Duodenal mucosa (tissue), 2 donors: ENCODE data around the gene ZGPAT.
A peak's percentile ranks its signal among the peaks of the same experiment; 100 is the strongest.

Experiments used
- H3K27ac ChIP-seq: one replicate; pipeline ENCODE4 v1.7.0; 2013; ENCODE audit warnings: low read depth, low read length
- H3K27me3 ChIP-seq, 2 donors: one replicate each; pipeline ENCODE4 v1.7.0; 2013; ENCODE audit warnings: low read length in 2 of 2, control low read depth in 1 of 2; ENCODE audit not compliant: insufficient read depth in 2 of 2, control insufficient read depth in 1 of 2
- H3K36me3 ChIP-seq, 2 donors: one replicate each; pipeline ENCODE4 v1.7.0; 2013; ENCODE audit warnings: low read length in 2 of 2, control low read depth in 1 of 2; ENCODE audit not compliant: insufficient read depth in 2 of 2, control insufficient read depth in 1 of 2
- H3K4me1 ChIP-seq, 2 donors: one replicate each; pipeline ENCODE4 v1.7.0; 2013; ENCODE audit warnings: low read length in 2 of 2, control low read depth in 1 of 2; ENCODE audit not compliant: insufficient read depth in 2 of 2, control insufficient read depth in 1 of 2
- H3K4me3 ChIP-seq, 2 donors: one replicate each; pipeline ENCODE4 v1.7.0; 2013; ENCODE audit warnings: low read length in 2 of 2, low read depth in 1 of 2
- H3K9ac ChIP-seq, 2 donors: one replicate each; pipeline ENCODE4 v1.7.0; 2013; ENCODE audit warnings: low read length in 2 of 2, low read depth in 1 of 2
- H3K9me3 ChIP-seq, 2 donors: one replicate each; pipeline ENCODE4 v1.7.0; 2013; ENCODE audit warnings: low read length in 2 of 2, control low read depth in 1 of 2; ENCODE audit not compliant: control insufficient read depth in 1 of 2

Gene ZGPAT

DNA sequence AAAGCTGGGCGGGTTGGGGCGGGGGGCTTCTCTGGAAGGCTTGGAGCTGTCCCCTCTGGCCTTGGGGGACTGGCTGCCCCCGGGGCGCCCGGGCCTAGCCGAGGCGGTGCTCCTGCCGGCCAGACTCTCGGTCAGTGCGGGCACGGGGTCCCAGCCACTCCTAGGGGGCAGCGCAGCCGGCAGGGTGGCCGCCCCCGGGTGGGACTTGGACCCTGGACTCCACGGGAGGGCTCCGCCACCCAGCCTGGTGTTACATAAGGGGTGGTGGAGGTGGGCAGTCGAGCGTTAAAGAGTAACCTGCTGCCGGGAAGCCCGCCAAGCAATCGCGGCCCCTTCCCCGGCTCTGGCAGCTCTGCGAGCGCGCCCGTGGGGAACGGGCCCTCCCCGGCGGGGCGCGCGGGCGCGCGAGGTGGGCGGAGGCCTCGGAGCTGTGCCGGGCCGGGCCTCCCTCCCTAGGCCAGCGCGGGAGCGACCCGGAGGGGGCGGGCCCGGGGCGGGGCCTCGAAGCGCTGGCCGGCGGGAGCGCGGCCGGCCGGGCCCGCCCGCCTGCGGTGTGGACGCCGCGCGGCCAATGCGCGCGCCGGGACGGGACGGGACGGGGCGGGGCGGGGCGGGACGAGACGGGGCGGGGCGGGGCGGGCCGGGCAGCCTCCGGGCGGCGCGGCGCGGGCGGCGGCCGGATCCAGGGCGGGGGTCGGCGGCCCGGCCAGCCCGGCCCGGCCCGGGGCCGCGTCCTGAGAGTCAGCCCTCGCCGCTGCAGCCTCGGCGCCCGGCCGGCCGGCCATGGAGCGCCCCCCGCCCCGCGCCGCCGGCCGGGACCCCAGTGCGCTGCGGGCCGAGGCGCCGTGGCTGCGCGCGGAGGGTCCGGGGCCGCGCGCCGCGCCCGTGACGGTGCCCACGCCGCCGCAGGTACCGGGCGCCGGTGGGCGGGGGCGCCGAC lies 31.6 kb downstream of the ZGPAT start, which contains the start of gene SLC2A4RG:
Gene SLC2A4RG, plus strand, starts transcription at position 647 of the 940 bp plus-strand sequence. Its CDS starts 137 bp downstream, at position 784.
- H3K4me1 ChIP-seq, result peaks cover 24 to 45% of the 10 kb centered on the region in 2 donors
- peak within 1 kb of the TSS; percentile 62 to 65 for H3K4me3 ChIP-seq
- H3K9ac ChIP-seq, result peak within 1 kb of the TSS; percentile 65 to 70
- no peaks in the 10 kb centered on the region for H3K27me3 ChIP-seq
- peak within 1 kb of the TSS; percentile 75 for H3K27ac ChIP-seq
- no peaks in the 10 kb centered on the region for H3K9me3 ChIP-seq
- peaks cover 0 to 20% of the 10 kb centered on the region in 2 donors for H3K36me3 ChIP-seq

- Histone ChIP-seq H3K27ac (peak overlapping the region; percentile 75), H3K9ac (peak overlapping the region; percentile 65 to 70), H3K4me3 (peak overlapping the region; percentile 62 to 65), H3K36me3 (peaks cover 0 to 13% of the 10 kb centered on the region in 2 donors), H3K27me3 (no peaks in the 10 kb centered on the region), H3K4me1 (peaks cover 24 to 45% of the 10 kb centered on the region in 2 donors), H3K9me3 (no peaks in the 10 kb centered on the region)
Observed at GRCh38 chr20:63740070-63740626, 32.3 kb downstream of the ZGPAT start.

DNA sequence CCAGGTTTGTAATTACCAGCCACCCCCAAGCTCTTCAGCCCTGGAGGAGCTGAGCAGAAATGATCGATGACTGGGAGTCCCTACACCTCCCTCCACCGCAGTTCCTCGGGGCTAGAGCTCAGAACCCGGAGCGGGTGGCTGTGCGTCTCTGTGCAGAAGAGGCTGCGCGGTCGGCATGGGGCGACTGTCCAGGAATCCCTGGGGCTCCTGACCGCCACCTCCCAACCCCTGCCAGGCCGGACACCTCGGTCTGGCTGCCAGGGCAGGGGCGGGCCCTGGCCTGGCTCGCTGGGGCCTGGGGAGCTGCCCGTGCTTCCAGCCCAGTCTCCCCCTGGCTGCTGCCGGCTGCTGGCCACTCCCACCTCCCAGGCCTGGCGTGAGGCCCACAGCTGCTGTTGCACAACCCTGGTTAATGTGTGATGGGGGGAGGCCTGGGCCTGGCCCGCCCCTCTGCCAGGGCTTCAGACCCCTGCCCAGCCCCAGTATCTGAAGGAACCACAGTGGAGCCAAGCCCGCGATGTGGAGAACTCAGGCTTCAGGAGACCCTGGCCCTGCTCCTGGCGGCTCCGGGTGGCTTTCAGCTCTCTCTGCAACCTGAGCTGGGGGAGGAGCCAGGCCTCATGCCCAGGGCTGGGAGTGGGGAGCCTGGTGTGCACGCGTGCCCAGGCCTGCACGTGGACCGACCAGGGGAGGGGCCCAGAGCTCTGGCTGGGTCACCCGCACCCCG lies 33.0 kb downstream of the ZGPAT start:
- Histone ChIP-seq H3K4me3 (peak overlapping the region; percentile 62 to 65), H3K36me3 (peaks cover 0 to 6% of the 10 kb centered on the region in 2 donors), H3K9ac (peak overlapping the region; percentile 65 to 70), H3K27ac (peak overlapping the region; percentile 75), H3K4me1 (peaks cover 21 to 40% of the 10 kb centered on the region in 2 donors), H3K9me3 (no peaks in the 10 kb centered on the region), H3K27me3 (no peaks in the 10 kb centered on the region)

GRCh38 chr20:63741354-63741675 lies 33.5 kb downstream of the ZGPAT start:
- Histone ChIP-seq H3K4me1 (peaks cover 16 to 35% of the 10 kb centered on the region in 2 donors), H3K9me3 (no peaks in the 10 kb centered on the region), H3K4me3 (peak overlapping the region in 1 of 2 donors; percentile 62), H3K27ac (no peak overlapping the region), H3K27me3 (no peaks in the 10 kb centered on the region), H3K36me3 (peaks cover 0 to 4% of the 10 kb centered on the region in 2 donors), H3K9ac (no peak overlapping the region)

GRCh38 chr20:63741676-63742380 lies 34.0 kb downstream of the ZGPAT start:
- H3K9me3 ChIP-seq, result no peaks in the 10 kb centered on the region
- peak overlapping the region in 1 of 2 donors; percentile 62 for H3K4me3 ChIP-seq
- H3K36me3 ChIP-seq, result peaks cover 0 to 4% of the 10 kb centered on the region in 2 donors
- H3K27me3 ChIP-seq, result no peaks in the 10 kb centered on the region
- H3K4me1 ChIP-seq, result peaks cover 13 to 30% of the 10 kb centered on the region in 2 donors
- no peak overlapping the region for H3K27ac ChIP-seq
- H3K9ac ChIP-seq, result no peak overlapping the region

- Histone ChIP-seq H3K4me3 (no peak overlapping the region), H3K9me3 (no peaks in the 10 kb centered on the region), H3K36me3 (peaks cover 0 to 4% of the 10 kb centered on the region in 2 donors), H3K4me1 (peaks cover 8 to 24% of the 10 kb centered on the region in 2 donors), H3K27ac (no peak overlapping the region), H3K9ac (no peak overlapping the region), H3K27me3 (no peaks in the 10 kb centered on the region)
Observed at GRCh38 chr20:63742381-63743024, 34.7 kb downstream of the ZGPAT start.

- Histone ChIP-seq H3K4me3 (no peak overlapping the region), H3K9me3 (no peaks in the 10 kb centered on the region), H3K9ac (no peak overlapping the region), H3K27ac (no peak overlapping the region), H3K4me1 (peaks cover 3 to 19% of the 10 kb centered on the region in 2 donors), H3K27me3 (no peaks in the 10 kb centered on the region), H3K36me3 (peaks cover 0 to 4% of the 10 kb centered on the region in 2 donors)
Observed at GRCh38 chr20:63743210-63743970, 35.6 kb downstream of the ZGPAT start.

DNA sequence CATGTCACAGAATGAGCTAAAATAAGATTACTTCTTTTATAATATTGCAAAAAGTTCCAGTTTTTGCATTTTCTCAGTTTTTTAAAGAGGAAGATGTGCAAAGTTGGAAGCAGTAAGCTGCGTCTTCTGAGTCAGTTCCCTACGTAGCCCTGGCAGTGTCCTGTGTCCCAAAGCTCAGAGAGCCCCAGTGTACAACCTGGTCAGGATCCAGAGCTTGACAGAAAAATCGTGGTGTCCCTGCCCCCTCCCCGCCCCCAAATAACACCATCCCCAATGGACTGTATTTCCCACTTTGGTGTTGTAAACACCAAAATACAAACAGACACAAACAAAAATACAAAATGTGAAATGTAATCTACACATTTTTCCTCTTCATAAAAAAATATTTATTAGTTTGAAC lies 36.3 kb downstream of the ZGPAT start:
- no peak overlapping the region for H3K27ac ChIP-seq
- no peaks in the 10 kb centered on the region for H3K27me3 ChIP-seq
- H3K36me3 ChIP-seq, result peaks cover 0 to 4% of the 10 kb centered on the region in 2 donors
- no peak overlapping the region for H3K4me3 ChIP-seq
- H3K4me1 ChIP-seq, result peaks cover 0 to 12% of the 10 kb centered on the region in 2 donors
- no peak overlapping the region for H3K9ac ChIP-seq
- H3K9me3 ChIP-seq, result no peaks in the 10 kb centered on the region
